ENCODE results near the gene OXT. TPM values are rescaled to one million over a fixed set of nuclear protein-coding genes. Genes with fewer than 3 reads are reported as not detected.
A peak's percentile ranks its signal among the peaks of the same experiment; 100 is the strongest.
"Not testable (repeated sequence)": the region's sequence is repeated elsewhere in the genome, so short reads cannot be mapped to it uniquely, and the experiment has no call there.

Gene OXT
- not detected in 3 replicates for total RNA-seq

- Mint-ChIP-seq H3K4me1 (peaks cover 3% of the 10 kb centered on the region), H3K27ac (peak within 1 kb of the TSS; percentile 16), H3K36me3 (no peaks in the 10 kb centered on the region), H3K4me3 (peak within 1 kb of the TSS; percentile 59), H3K9me3 (no peaks in the 10 kb centered on the region), H3K27me3 (ENCODE audit: low read depth) (peaks cover 47% of the 10 kb centered on the region)
- no peak for TF ChIP-seq CTCF (IDR thresholded peaks at IDR 0.05; ENCODE audit: unreplicated experiment)
- DNase-seq (ENCODE audit: low spot score in 2 of 2, unreplicated experiment in 2 of 2), result no peak
These were observed at the start of gene OXT for GRCh38 chr20:3071610-3072529. OXT (plus strand) TSS chr20:3071620; CDS start chr20:3071656, 36 bp downstream.

- DNase-seq (ENCODE audit: low spot score in 2 of 2, unreplicated experiment in 2 of 2), result no peak
- Mint-ChIP-seq H3K36me3 (peaks cover 49% of the 10 kb centered on the region), H3K4me3 (no peak overlapping the region), H3K27ac (no peak overlapping the region), H3K27me3 (ENCODE audit: low read depth) (no peaks in the 10 kb centered on the region), H3K9me3 (peaks cover 6% of the 10 kb centered on the region), H3K4me1 (peaks cover 13% of the 10 kb centered on the region)
- TF ChIP-seq CTCF (IDR thresholded peaks at IDR 0.05; ENCODE audit: unreplicated experiment), result no peak
These were observed 49.6 kb upstream of the OXT start for GRCh38 chr20:3021777-3022176.

GRCh38 chr20:3022559-3023490 is 48.6 kb upstream of the OXT start:
- H3K4me3 Mint-ChIP-seq; DNase-seq (ENCODE audit: low spot score in 2 of 2, unreplicated experiment in 2 of 2); H3K27me3 Mint-ChIP-seq (ENCODE audit: low read depth); H3K9me3 Mint-ChIP-seq: not testable (repeated sequence)
- Mint-ChIP-seq H3K4me1 (peaks cover 13% of the 10 kb centered on the region), H3K27ac (peak overlapping the region; percentile 82), H3K36me3 (peaks cover 41% of the 10 kb centered on the region)

- no peak overlapping the region for H3K4me3 Mint-ChIP-seq
- H3K9me3 Mint-ChIP-seq, result no peaks in the 10 kb centered on the region
- peaks cover 8% of the 10 kb centered on the region for H3K4me1 Mint-ChIP-seq
- H3K27me3 Mint-ChIP-seq (ENCODE audit: low read depth), result no peaks in the 10 kb centered on the region
- no peak for DNase-seq (ENCODE audit: low spot score in 2 of 2, unreplicated experiment in 2 of 2)
- TF ChIP-seq CTCF (IDR thresholded peaks at IDR 0.05; ENCODE audit: unreplicated experiment), result no peak
- peaks cover 26% of the 10 kb centered on the region for H3K36me3 Mint-ChIP-seq
- H3K27ac Mint-ChIP-seq, result no peak overlapping the region
These were observed 43.4 kb upstream of the OXT start for GRCh38 chr20:3027987-3028386.

GRCh38 chr20:3031524-3032147 is 39.8 kb upstream of the OXT start:
- Mint-ChIP-seq H3K27me3 (ENCODE audit: low read depth) (no peaks in the 10 kb centered on the region), H3K4me3 (no peak overlapping the region), H3K9me3 (no peaks in the 10 kb centered on the region), H3K36me3 (peaks cover 33% of the 10 kb centered on the region), H3K27ac (no peak overlapping the region), H3K4me1 (no peaks in the 10 kb centered on the region)
- TF ChIP-seq CTCF (IDR thresholded peaks at IDR 0.05; ENCODE audit: unreplicated experiment), result no peak
- DNase-seq (ENCODE audit: low spot score in 2 of 2, unreplicated experiment in 2 of 2), result no peak
